Measurements from ENCODE around the gene TUT1. TPM values are rescaled to one million over a fixed set of nuclear protein-coding genes. Genes with fewer than 3 reads are reported as not detected.

The TUT1 gene
- total and polyA plus RNA-seq, 2 experiments from 2014 or later, result 12.8 to 22.2 TPM

DNA sequence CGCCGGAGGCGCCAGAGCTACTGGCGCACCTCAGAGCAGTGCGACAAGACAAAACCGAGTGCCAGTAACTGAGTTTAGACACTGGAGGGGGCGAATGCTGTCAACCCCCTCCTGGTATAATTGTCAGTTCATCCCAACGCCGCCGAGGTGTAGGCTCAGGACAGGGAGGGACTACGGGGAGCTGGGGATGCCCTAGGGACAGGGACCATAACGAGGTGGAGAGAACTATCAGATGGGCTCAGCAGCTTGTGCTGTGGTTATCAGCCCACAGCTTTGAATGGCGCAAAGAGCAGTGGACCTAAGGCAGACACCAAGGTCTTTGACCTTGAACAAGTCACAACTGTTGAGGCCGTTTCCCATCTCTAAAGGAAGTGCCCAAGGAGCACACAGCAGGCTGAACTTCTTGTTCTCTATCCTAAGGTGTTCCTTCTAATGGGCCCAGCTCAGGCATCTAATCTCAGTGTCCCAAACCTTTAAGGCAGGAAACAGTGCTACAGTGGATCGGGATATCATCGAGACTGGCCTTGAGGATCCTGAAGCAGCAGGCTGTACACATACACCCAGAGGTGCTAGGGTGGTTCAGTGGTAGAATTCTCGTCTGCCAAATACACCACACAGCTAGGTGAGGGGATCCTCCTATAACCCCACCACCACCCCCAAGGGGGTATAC lies 958 bp upstream of the TUT1 start:
- H3K4me1 Mint-ChIP-seq, result peaks cover 18% of the 10 kb centered on the region
- Histone ChIP-seq H3K9me2 (ENCODE audit: insufficient read depth) (no peaks in the 10 kb centered on the region), H3F3A (replicated peaks; ENCODE audit: low read depth) (peaks cover 57% of the 10 kb centered on the region), H3K79me2 (replicated peaks; ENCODE audit: insufficient read depth) (peaks cover 19% of the 10 kb centered on the region), H3K4me1 (ENCODE audit: insufficient read depth) (peaks cover 12% of the 10 kb centered on the region; the same call in 1 of the 2 replicates), H2AFZ (peak overlapping the region; percentile 9; the same call in 1 of the 2 replicates), H3K4me2 (peak overlapping the region; percentile 92), H4K20me1 (replicated peaks; ENCODE audit: insufficient read depth) (peaks cover 17% of the 10 kb centered on the region), H3K27ac (ENCODE audit: low read depth) (0 out of 2 replicates have a peak overlapping the region, but pooled peaks have one; percentile 75), H3K4me3 (peak overlapping the region; percentile 63), H3K27me3 (ENCODE audit: insufficient read depth) (no peaks in the 10 kb centered on the region), H3K36me3 (ENCODE audit: insufficient read depth) (peaks cover 35% of the 10 kb centered on the region)
- peaks cover 27% of the 10 kb centered on the region for H3K27me3 Mint-ChIP-seq (ENCODE audit: insufficient read depth, low read depth, poor library complexity)
- peak overlapping the region; percentile 94 for H3K27ac Mint-ChIP-seq
- TF ChIP-seq, protein P1, sequence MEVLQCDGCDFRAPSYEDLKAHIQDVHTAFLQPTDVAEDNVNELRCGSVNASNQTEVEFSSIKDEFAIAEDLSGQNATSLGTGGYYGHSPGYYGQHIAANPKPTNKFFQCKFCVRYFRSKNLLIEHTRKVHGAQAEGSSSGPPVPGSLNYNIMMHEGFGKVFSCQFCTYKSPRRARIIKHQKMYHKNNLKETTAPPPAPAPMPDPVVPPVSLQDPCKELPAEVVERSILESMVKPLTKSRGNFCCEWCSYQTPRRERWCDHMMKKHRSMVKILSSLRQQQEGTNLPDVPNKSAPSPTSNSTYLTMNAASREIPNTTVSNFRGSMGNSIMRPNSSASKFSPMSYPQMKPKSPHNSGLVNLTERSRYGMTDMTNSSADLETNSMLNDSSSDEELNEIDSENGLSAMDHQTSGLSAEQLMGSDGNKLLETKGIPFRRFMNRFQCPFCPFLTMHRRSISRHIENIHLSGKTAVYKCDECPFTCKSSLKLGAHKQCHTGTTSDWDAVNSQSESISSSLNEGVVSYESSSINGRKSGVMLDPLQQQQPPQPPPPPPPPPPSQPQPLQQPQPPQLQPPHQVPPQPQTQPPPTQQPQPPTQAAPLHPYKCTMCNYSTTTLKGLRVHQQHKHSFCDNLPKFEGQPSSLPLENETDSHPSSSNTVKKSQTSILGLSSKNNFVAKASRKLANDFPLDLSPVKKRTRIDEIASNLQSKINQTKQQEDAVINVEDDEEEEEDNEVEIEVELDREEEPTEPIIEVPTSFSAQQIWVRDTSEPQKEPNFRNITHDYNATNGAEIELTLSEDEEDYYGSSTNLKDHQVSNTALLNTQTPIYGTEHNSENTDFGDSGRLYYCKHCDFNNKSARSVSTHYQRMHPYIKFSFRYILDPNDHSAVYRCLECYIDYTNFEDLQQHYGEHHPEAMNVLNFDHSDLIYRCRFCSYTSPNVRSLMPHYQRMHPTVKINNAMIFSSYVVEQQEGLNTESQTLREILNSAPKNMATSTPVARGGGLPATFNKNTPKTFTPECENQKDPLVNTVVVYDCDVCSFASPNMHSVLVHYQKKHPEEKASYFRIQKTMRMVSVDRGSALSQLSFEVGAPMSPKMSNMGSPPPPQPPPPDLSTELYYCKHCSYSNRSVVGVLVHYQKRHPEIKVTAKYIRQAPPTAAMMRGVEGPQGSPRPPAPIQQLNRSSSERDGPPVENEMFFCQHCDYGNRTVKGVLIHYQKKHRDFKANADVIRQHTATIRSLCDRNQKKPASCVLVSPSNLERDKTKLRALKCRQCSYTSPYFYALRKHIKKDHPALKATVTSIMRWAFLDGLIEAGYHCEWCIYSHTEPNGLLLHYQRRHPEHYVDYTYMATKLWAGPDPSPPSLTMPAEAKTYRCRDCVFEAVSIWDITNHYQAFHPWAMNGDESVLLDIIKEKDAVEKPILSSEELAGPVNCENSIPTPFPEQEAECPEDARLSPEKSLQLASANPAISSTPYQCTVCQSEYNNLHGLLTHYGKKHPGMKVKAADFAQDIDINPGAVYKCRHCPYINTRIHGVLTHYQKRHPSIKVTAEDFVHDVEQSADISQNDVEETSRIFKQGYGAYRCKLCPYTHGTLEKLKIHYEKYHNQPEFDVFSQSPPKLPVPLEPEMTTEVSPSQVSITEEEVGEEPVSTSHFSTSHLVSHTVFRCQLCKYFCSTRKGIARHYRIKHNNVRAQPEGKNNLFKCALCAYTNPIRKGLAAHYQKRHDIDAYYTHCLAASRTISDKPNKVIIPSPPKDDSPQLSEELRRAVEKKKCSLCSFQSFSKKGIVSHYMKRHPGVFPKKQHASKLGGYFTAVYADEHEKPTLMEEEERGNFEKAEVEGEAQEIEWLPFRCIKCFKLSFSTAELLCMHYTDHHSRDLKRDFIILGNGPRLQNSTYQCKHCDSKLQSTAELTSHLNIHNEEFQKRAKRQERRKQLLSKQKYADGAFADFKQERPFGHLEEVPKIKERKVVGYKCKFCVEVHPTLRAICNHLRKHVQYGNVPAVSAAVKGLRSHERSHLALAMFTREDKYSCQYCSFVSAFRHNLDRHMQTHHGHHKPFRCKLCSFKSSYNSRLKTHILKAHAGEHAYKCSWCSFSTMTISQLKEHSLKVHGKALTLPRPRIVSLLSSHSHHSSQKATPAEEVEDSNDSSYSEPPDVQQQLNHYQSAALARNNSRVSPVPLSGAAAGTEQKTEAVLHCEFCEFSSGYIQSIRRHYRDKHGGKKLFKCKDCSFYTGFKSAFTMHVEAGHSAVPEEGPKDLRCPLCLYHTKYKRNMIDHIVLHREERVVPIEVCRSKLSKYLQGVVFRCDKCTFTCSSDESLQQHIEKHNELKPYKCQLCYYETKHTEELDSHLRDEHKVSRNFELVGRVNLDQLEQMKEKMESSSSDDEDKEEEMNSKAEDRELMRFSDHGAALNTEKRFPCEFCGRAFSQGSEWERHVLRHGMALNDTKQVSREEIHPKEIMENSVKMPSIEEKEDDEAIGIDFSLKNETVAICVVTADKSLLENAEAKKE (CRISPR knock-in tag; IDR thresholded peaks at IDR 0.05), result no peak
- TF ChIP-seq CREB1 (CRISPR knock-in tag; IDR thresholded peaks at IDR 0.05; ENCODE audit: low read depth) (no peak), EZH2 (IDR thresholded peaks at IDR 0.05; ENCODE audit: low read depth, unreplicated experiment) (no peak), JUNB (IDR thresholded peaks at IDR 0.05; ENCODE audit: unreplicated experiment) (no peak), STAT1 (IDR thresholded peaks at IDR 0.05; ENCODE audit: unreplicated experiment) (no peak), ZNF331 (CRISPR knock-in tag; IDR thresholded peaks at IDR 0.05; ENCODE audit: low read depth) (no peak)
- TF ChIP-seq, protein P2, sequence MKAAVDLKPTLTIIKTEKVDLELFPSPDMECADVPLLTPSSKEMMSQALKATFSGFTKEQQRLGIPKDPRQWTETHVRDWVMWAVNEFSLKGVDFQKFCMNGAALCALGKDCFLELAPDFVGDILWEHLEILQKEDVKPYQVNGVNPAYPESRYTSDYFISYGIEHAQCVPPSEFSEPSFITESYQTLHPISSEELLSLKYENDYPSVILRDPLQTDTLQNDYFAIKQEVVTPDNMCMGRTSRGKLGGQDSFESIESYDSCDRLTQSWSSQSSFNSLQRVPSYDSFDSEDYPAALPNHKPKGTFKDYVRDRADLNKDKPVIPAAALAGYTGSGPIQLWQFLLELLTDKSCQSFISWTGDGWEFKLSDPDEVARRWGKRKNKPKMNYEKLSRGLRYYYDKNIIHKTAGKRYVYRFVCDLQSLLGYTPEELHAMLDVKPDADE (IDR thresholded peaks at IDR 0.05), result no peak
- peaks cover 4% of the 10 kb centered on the region; the same call in 2 of the 3 replicates for H3K9me3 Mint-ChIP-seq
- no peak for DNase-seq (ENCODE audit: low spot score)
- peak; percentile 14 for ATAC-seq
- peaks cover 64% of the 10 kb centered on the region for H3K36me3 Mint-ChIP-seq (ENCODE audit: low read depth)
- peak overlapping the region; percentile 98 for H3K4me3 Mint-ChIP-seq

Data from GM23338 (cell line).